HG03095 (cell line): ENCODE results near the gene TBC1D5.
A peak's percentile ranks its signal among the peaks of the same experiment; 100 is the strongest.

Experiments used
- ATAC-seq: cut with Tn5 transposase; IDR thresholded peaks from one replicate; pipeline ENCODE4 v1.9.1; 2021; ENCODE audit warnings: moderate library complexity; ENCODE audit not compliant: unreplicated experiment

TBC1D5 gene

DNA sequence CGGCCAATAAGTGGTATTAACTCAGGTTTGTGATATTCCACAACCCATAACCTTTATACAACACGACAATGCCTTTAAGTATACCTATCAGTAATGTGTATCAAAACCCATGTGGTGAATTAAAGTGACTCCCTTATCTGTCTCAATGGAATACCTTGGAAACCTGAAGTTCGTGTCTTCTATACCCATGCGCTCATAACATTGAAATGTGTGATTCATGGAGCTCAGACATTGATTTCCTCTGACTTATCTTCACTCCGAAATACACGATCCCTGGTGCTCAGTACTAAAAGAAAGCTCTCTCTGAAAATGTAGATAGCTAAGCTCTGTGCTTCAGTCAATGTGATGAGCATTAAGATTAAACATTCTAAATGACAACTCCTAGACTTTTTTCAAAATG, 140.3 kb downstream of the TBC1D5 start:
- no peak for ATAC-seq

DNA sequence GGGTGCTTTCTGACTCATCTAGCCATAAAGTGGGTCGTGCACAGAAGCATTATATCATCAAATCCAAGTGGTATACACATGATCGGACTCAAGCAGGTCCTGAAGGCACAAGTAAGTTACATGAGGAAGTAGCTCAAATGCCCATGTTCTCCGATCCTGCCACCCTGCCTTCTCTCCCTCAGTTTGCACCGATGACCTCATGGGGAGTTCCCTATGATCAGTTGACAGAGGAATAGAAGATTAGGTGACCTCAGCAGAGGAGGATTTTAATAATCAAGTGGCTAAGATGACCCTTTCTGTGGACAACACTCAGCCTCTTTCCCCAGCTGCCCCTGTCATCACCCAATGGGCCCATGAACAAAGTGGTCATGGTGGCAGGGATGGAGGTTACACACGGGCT, 149.5 kb downstream of the TBC1D5 start:
- no peak for ATAC-seq

DNA sequence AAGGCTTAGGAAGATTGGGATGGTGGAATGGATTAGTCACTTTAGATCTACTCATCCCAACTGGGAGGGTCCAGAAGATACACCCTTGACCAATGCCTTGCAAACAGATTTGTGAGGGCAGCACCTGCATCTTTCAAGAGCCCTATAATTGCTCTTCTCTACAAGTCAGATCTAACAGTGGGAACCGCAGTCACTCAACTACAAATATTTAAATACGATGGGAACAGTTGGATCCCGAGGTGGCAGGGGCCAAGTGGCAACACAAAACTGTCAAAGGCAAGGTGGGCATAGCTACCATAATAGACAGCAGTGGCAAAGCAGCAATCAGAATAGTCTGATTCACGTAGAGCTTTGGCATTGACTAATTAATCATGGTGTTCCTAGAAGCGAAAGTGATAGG, 152.0 kb downstream of the TBC1D5 start:
- no peak for ATAC-seq

DNA sequence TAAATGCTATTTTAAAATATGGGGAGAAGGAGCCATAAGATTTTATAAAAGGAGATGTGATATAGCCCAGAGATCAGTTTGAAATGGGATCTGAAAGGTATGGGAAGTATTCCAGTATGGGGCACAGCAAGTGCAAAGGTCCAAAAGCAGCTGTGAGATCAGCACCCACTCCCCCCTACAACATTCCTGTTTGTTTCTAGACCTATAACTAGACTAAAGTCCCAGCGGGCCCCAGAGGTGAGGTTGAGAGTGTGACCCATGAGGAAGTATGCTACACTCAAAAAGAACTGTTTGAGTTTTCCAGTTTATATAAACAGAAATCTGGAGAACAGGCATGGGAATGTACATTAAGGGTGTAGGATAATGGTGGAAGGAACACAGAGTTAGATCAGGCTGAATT, 152.5 kb downstream of the TBC1D5 start:
- no peak for ATAC-seq

DNA sequence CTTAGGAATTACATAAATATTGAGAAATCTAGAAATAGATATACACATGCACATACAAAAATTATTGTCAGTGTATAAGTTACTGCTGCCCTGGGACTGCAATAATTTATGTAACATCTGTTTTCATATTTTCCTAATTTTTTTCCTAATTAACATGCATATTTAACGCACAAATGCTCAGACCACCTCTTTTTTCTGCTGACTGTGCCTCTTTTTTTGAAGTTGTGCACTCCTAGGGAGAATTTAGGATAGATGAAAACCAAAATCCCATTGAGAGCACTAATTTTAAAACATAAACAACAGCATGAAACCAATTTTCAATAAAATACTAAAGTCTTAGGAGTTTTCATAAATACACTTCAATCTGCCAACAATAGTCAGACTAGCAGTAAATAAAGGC, 154.0 kb downstream of the TBC1D5 start:
- ATAC-seq: no peak

DNA sequence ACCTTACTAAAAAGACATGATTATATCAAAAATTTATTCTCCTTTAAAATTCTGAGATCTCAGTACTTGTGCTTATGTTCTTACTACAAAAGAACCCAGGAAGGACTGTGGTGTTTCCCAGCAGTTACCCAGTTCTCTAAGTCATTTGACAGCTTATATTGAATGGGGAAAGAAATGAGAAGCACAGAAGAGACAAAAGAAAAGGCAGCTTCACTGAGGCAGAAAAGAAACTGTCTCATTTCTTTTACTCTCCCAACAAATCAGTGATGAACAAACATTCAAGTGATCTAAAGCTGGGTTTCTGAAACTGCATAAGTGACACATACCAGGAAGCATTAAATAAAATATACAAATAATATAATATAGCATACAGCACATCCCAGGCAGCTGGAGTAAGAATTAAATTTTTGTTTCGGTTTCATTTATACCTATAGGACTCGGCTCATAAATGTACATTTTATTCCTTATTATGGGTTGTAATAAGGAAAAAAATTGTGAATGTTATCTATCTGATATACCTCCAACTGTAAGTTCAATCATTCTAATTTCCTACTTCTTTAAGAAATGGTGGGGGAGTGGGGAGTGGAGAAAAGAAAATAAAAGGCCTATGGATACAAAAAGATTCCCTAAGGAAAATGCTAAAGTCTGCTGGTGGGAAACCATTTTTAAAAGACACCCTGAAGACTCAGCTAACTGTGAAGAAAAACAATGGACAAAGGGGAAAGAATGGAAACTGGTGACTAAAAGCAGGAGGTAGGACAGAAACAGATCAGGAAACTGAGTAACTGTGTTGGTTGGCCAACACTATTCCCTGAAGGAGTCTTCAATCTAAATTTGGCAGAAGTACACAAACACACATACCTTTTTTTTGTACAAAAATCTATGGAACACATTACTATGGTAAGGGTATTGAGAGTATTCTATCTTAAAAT, 156.8 kb downstream of the TBC1D5 start:
- ATAC-seq: no peak

DNA sequence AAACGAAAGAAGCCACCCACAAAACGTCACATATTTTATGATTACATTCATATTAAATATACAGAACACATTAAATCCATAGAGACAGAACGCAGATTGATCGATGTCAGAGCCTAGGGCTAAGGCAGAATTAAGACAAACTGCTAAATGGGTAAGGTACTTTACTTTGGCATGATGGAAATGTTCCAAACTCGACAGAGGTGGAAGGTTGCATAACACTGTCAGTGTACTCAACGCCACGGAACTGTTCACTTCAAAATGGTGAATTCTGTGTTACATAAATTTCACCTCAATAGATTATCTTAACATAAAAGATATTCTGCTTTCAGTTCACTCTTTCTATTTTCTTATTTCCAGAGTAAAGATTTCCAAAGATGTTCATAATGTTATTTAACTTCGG, 158.4 kb downstream of the TBC1D5 start:
- ATAC-seq: no peak

DNA sequence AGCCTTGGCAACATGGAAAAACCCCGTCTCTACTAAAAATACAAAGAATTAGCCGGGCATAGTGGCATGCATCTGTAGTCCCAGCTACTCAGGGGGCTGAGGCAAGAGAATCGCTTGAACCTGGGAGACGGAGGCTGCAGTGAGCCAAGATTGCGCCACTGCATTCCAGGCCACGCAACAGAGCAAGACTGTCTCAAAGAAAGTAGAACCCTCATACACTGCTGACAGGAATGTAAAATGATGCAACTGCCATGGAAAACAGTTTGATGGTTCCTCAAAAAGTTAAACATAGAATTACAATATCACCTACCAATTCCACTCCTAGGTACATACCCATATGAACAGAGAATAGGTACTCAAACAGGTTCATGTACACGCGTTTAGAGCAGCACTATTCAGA, 158.9 kb downstream of the TBC1D5 start:
- no peak for ATAC-seq

DNA sequence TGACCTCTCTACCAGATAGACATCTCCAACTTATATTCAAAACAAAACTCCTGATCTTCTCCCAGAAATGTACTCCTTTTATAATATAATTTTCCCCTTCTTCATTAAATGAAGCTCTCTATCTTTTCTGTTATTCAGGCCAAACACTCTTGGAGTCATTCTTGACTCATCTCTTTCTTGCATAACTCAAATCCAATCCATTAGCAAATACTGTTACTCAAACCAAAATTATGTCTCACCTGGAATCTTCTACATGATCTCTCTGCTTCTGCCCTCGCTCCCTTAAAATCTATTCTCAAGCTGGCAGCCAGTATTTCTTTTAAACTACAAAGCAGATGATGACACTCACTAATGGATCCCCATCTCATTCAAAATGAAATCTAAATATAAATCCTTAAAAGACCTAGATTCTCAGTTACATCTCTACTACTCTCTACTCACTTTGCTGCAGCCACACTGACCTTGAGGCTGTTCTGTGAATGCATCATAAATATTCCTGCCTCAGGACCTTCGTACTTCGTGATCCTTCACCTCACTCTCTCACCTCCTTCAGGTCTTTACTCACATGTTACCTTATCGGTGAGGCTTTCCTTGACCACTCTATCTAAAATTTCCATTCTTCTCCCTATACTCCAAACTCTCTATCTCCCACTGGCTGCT, 160.9 kb downstream of the TBC1D5 start:
- ATAC-seq: no peak

DNA sequence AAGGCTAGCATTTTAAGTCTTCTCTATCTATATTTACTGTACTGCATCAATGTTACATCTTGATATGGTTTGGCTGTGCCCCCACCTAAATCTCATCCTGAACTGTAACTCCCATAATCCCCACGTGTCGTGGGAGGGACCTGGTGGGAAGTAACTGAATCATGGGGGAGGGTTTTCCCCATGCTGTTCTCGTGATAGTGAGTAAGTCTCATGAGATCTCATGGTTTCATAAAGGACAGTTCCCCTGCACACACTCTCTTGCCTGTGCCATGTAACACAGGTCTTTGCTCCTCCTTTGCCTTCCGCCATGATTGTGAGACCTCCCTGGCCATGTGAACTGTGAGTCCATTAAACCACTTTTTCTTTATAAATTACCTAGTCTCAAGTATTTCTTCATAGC, 161.5 kb downstream of the TBC1D5 start:
- ATAC-seq: no peak

DNA sequence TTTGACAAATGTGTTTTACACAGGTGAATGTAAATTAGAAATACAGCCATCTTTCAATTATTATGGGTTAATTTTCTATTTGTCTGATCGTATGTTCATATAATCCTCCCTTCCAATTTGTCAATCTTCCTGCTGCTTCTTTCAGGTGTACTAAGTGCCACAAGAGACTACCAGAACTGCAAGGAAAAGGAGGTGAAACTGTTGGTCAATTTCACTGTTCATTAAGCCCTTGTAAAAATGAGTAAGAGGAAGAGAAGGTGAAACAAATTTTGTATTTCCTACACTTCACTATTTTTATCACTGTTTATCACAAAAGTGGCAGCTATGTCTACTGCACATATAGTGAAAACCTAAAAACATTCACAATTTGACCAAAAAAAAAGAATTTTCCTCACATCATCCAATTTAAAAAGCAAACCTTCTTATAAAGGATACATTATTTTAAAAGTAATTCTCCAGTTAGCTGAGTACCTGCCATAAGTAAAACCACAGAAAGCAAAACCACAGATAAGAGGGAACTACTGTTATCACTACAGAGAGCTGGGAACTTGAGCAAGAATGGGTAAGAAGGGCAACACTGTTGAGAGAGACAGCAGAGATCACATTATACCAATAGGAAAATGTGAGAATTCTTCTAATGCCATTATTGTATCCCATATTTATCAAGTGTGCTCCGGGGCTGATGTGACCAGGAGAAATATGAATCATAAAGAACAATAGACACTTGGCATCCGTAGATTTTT, 163.0 kb downstream of the TBC1D5 start:
- peak; percentile 97 for ATAC-seq

DNA sequence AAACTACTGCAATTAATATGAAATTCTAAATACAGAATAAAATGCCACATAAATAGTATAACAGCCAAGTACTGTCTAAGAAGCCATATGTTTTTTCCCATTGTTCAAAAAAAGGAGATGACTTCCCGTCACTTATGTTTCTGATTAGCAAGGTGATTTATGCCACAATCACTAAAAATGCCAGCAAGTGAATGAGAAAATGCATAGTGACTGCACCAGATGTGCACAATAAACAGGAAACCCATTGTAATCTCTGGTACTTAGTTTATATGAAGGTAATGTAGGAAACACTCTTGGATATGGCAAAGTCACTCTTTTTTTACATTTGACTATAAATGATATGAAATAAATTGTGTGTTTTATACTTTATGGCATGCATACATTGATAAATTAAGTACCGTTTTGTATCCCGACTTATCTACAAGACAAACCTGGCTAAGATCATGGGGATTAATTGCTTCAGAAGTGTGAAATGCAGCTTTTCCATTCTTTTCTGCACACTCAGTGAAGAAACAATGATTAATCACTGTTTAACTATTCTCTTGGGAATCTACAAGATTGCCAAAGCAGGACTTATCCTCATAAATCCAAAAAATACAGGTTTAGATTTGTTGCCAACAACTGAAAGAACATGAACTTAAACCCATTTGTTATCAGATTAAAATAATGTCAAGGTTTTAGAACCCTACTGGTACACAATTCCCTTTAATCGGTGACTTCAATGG, 164.5 kb downstream of the TBC1D5 start:
- ATAC-seq: no peak

DNA sequence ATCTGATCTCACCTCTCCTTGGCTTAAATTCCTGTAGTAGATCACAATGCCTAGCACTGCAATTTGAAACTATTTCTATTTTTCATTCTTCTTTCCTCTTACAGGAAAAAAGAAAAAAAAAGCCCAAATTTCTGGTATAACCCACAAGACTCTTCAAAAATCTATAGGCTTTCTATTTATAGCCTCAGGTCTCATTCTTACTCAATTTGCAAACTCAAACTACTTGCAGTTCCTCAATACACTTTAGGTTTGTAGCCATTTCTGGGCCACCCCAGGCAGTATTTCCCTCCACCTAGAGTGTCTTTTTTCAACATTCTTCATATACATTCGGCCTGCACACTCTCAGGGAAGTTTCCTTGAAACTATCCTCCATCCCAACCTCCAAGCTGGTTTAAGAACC, 169.0 kb downstream of the TBC1D5 start:
- peak; percentile 97 for ATAC-seq

DNA sequence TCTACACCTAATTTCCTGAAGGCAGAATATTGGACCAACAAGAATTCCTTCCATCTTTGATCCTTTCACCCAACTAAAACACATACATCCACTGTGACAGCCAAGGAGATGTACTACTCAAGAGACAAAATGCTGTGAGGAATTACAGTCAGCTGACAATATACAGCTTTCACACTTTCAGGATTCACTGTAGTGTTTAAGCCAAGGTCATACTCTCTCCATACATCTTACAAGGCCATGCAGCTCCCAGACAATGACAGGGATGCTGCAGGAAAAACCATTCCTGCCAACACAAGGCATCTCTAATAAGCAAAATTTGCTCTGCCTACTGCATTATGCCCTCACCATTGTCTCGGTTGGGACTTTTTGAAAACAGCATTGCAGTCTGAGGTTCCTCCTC, 170.7 kb downstream of the TBC1D5 start:
- no peak for ATAC-seq

DNA sequence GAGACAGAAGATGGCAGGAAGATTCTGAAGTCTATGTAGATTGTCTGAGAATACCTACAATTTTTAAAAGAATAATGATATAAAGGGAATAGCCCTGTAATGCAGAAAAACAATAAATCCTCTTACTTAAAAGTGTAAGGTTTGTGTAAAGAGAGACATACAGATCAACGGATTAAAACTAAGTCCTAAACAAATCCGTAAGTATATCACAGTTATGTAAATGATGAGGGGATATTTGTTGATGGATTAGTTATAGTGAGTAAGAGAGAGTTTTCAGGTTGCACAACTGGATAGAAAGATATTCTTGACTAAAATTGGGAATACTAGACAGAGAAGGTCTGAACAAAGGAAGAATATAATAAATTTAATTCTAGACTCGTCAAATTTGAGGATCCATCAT, 179.6 kb downstream of the TBC1D5 start:
- no peak for ATAC-seq

DNA sequence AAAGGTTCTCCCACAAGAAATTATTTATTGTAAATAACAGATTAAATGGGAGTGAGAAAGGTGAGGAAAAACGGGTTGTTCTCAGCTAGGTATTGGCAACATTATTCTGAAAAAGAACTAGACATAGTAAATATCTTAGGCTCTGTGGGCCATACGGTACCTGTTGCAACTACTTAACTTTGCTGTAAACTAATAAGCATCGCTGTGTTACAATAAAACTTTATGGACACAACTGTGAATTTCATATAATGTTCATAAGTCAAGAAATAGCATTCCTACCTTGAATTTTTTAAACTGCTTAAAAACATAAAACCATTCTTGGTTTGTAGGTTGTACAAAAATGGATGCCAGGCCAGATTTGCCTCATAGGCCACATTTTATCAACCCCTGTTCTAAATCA, 183.9 kb downstream of the TBC1D5 start:
- no peak for ATAC-seq

DNA sequence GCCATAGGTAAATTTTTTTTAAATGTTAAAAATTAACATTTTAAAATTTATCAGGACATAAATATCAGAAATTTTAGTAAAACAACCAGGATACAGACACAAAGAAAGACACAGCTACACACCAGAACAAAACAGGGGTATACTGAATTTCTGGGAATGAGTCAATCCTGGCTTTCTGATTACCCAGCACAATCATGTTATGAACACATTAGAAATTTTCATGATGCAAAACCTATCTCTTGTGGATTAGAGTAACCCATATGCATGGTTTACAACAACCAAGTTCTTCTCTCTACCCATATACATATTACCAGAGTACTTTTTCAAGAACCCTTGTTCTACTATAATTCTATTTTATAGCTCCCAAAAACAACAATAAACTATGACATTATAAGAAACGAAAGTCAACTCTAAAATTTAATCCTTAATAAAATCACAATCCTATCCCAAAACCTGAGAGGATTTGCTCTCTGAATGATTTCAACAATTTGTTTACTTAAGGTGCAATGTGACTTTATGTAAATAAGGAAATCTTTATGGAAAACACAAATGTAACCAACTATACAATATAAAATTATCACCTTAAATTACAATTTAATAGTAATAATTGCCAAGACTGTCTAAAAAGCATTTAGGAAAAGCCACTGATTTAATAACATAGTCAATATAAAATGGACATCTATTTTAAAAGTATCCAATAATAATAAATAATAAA, 184.5 kb downstream of the TBC1D5 start:
- ATAC-seq: no peak

DNA sequence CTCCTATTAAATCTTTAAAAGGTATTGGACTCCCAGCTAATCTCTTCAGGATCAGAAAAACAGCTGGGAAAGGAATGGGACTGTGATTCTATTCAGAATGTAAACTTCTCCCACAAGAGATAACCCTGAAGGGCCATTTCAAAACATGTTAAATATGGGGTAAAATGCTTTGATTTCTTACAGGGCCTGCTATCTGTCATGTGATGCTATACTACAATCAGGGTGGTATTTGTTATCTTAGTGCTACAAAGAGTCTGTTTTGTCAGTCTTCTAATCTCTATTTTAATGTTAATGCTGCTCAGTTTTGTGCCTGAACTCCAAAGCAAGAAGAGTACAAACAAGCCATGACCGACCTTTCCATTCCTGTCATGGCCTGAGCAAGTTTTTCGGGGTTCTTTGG, 186.9 kb downstream of the TBC1D5 start:
- ATAC-seq: no peak

DNA sequence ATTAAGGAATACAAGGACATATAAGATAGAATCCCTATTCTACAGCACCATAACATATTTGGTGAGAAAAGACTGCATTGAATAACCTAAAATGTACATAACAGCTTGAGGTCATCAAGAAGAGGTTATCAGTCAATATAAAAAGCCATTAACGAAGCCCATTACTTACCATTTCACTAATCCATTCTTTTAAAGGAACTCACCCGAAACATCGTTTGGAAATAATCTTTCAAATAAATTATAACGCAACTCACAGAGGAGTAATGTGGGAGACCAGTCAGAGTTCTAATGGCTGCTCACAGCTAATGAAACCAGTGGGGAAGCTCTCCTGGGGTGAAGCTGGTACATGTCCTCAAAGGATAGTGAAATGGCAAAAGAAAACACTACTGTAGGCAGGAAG, 188.4 kb downstream of the TBC1D5 start:
- no peak for ATAC-seq

DNA sequence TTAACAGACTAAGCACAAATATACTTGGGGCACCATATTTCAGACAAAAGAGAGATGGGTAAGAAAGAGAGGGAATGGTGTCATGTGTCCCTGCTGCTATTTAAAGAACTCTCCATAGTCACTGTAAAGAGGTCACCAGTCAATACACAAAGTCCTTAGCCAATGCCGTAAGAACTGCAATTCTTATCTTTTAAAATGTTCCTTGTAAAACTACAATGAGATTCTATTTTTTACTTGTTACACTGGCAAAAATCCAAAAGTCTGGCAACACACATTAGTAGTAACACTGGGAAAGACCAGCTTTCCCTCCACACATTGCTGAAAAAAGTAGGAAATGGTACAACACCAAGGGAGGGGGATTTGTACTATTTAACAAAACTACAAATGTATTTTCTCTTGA, 189.4 kb downstream of the TBC1D5 start:
- ATAC-seq: no peak
